Measurements from ENCODE around the gene CITED2. TPM values are rescaled to one million over a fixed set of nuclear protein-coding genes. Genes with fewer than 3 reads are reported as not detected.
"Not testable (repeated sequence)": the region's sequence is repeated elsewhere in the genome, so short reads cannot be mapped to it uniquely, and the experiment has no call there.

CITED2 gene
- total and polyA plus RNA-seq, 2 of the 8 experiments (the other 6 are each of a cell fraction or from before 2014, with no cell fraction given): 89.1 to 115 TPM

GRCh38 chr6:139363797-139364196 lies 10.7 kb downstream of the CITED2 start:
- H2BK20ac ChIP-seq (ENCODE audit: low read length); H3K79me1 ChIP-seq (ENCODE audit: low read depth, low read length); H3K4ac ChIP-seq (replicated peaks; ENCODE audit: insufficient read length, low read depth, low read length); H3K79me2 ChIP-seq (ENCODE audit: control insufficient read depth in 1 of 2, insufficient read depth in 2 of 2, low read length in 2 of 2); H4K20me1 ChIP-seq (replicated peaks in 1 of 2; ENCODE audit: control insufficient read depth in 1 of 2, insufficient read depth in 2 of 2, low read length in 2 of 2); DNase-seq (ENCODE audit: low read depth in 1 of 2, low spot score in 2 of 2); FAIRE-seq; H3K9ac ChIP-seq (replicated peaks in 1 of 4; ENCODE audit: extremely low read depth in 1 of 4, low read depth in 3 of 4, low read length in 3 of 4); H2AFZ ChIP-seq (ENCODE audit: low read length); H3K4me2 ChIP-seq (ENCODE audit: insufficient read depth in 1 of 2, low read depth in 2 of 2, low read length in 2 of 2); H2BK15ac ChIP-seq (ENCODE audit: low read length); H3K9me3 ChIP-seq (ENCODE audit: insufficient read depth in 2 of 2, low read depth in 1 of 2, low read length in 1 of 2); H2BK120ac ChIP-seq (replicated peaks; ENCODE audit: low read depth, low read length); H2AK5ac ChIP-seq (ENCODE audit: low read depth, low read length); H3K23me2 ChIP-seq (ENCODE audit: low read depth, low read length); H3K27ac ChIP-seq (ENCODE audit: low read depth, low read length); H3K4me3 ChIP-seq (ENCODE audit: extremely low read depth in 1 of 4, insufficient read depth in 2 of 4, low read depth in 3 of 4, low read length in 4 of 4); H3K36me3 ChIP-seq (ENCODE audit: control insufficient read depth in 2 of 4, insufficient read depth in 4 of 4, low read length in 3 of 4); H4K5ac ChIP-seq (ENCODE audit: insufficient read length, low read depth, low read length); H3K18ac ChIP-seq (ENCODE audit: extremely low read depth, low read length); H3K56ac ChIP-seq (replicated peaks; ENCODE audit: insufficient read length, low read depth, low read length); H3K23ac ChIP-seq (ENCODE audit: insufficient read length); H4K91ac ChIP-seq (replicated peaks; ENCODE audit: insufficient read length, low read length); H3K14ac ChIP-seq (ENCODE audit: insufficient read length); H2BK12ac ChIP-seq (ENCODE audit: low read depth, low read length); H4K8ac ChIP-seq (ENCODE audit: extremely low read depth, insufficient read depth, low read length); H3K27me3 ChIP-seq (replicated peaks in 1 of 4; ENCODE audit: control insufficient read depth in 3 of 4, extremely low read depth in 1 of 4, insufficient read depth in 3 of 4, low read length in 3 of 4); H2BK5ac ChIP-seq (ENCODE audit: low read depth, low read length): not testable (repeated sequence)
- 0 out of 2 replicates have a peak, but pooled peaks have one; percentile 11 for TF ChIP-seq KDM1A (IDR thresholded peaks at IDR 0.05; ENCODE audit: borderline replicate concordance, low read length)
- WGBS, 2 experiments (ENCODE audit: extremely low coverage in 1 of 2, insufficient coverage in 1 of 2, insufficient read length in 1 of 2, insufficient replicate concordance in 2 of 2, low coverage in 1 of 2, low lambda C conversion rate in 2 of 2, missing lambda C conversion rate in 1 of 2): 92% methylated on average over 5 of the region's 5 CpGs; no CpG with 5 or more reads in 1 of the 2 experiments
- POLR2A ChIA-PET (ENCODE audit: partially characterized antibody): interaction anchor here (0.6 to 2.9 kb wide), 4 partner anchors 11 to 333 kb away, joined by 3 to 15 read pairs (median 4); partner anchors contain the start of gene CITED2
- CTCF ChIA-PET (ENCODE audit: partially characterized antibody): interaction anchor here (0.8 to 4.4 kb wide), 14 partner anchors 40 to 387 kb away, joined by 3 to 68 read pairs (median 4); no protein-coding TSS in a partner anchor
- H3K4me1 ChIP-seq (replicated peaks in 1 of 4; ENCODE audit: control insufficient read depth in 3 of 4, insufficient read depth in 4 of 4, low read length in 3 of 4): peaks cover 0 to 20% (median 12%) of the 10 kb centered on the region in 4 experiments; a peak in 5 of 7 replicates

- H2BK15ac ChIP-seq (ENCODE audit: low read length); H4K91ac ChIP-seq (replicated peaks; ENCODE audit: insufficient read length, low read length); H2BK20ac ChIP-seq (ENCODE audit: low read length); H4K20me1 ChIP-seq (replicated peaks in 1 of 2; ENCODE audit: control insufficient read depth in 1 of 2, insufficient read depth in 2 of 2, low read length in 2 of 2); DNase-seq (ENCODE audit: low read depth in 1 of 2, low spot score in 2 of 2); H3K18ac ChIP-seq (ENCODE audit: extremely low read depth, low read length); H3K4me2 ChIP-seq (ENCODE audit: insufficient read depth in 1 of 2, low read depth in 2 of 2, low read length in 2 of 2); H3K23ac ChIP-seq (ENCODE audit: insufficient read length); H2AFZ ChIP-seq (ENCODE audit: low read length); H3K79me2 ChIP-seq (ENCODE audit: control insufficient read depth in 1 of 2, insufficient read depth in 2 of 2, low read length in 2 of 2); H2BK120ac ChIP-seq (replicated peaks; ENCODE audit: low read depth, low read length); H3K27ac ChIP-seq (ENCODE audit: low read depth, low read length); FAIRE-seq; H3K56ac ChIP-seq (replicated peaks; ENCODE audit: insufficient read length, low read depth, low read length); POLR2A ChIA-PET (ENCODE audit: partially characterized antibody); H3K14ac ChIP-seq (ENCODE audit: insufficient read length); H3K9ac ChIP-seq (replicated peaks in 1 of 4; ENCODE audit: extremely low read depth in 1 of 4, low read depth in 3 of 4, low read length in 3 of 4); H2AK5ac ChIP-seq (ENCODE audit: low read depth, low read length); H4K8ac ChIP-seq (ENCODE audit: extremely low read depth, insufficient read depth, low read length); H2BK5ac ChIP-seq (ENCODE audit: low read depth, low read length); H3K9me3 ChIP-seq (ENCODE audit: insufficient read depth in 2 of 2, low read depth in 1 of 2, low read length in 1 of 2); H3K27me3 ChIP-seq (replicated peaks in 1 of 4; ENCODE audit: control insufficient read depth in 3 of 4, extremely low read depth in 1 of 4, insufficient read depth in 3 of 4, low read length in 3 of 4); H3K79me1 ChIP-seq (ENCODE audit: low read depth, low read length); H3K4ac ChIP-seq (replicated peaks; ENCODE audit: insufficient read length, low read depth, low read length); H3K4me3 ChIP-seq (ENCODE audit: extremely low read depth in 1 of 4, insufficient read depth in 2 of 4, low read depth in 3 of 4, low read length in 4 of 4); H4K5ac ChIP-seq (ENCODE audit: insufficient read length, low read depth, low read length); H3K23me2 ChIP-seq (ENCODE audit: low read depth, low read length); H2BK12ac ChIP-seq (ENCODE audit: low read depth, low read length); H3K36me3 ChIP-seq (ENCODE audit: control insufficient read depth in 2 of 4, insufficient read depth in 4 of 4, low read length in 3 of 4): not testable (repeated sequence)
- peaks cover 0 to 16% (median 10%) of the 10 kb centered on the region in 4 experiments; a peak in 4 of 7 replicates for H3K4me1 ChIP-seq (replicated peaks in 1 of 4; ENCODE audit: control insufficient read depth in 3 of 4, insufficient read depth in 4 of 4, low read length in 3 of 4)
- CTCF ChIA-PET (ENCODE audit: partially characterized antibody): interaction anchor here (4.1 kb wide), 1 partner anchor 145 kb away, joined by 33 read pairs; no protein-coding TSS in a partner anchor
- WGBS, 2 experiments (ENCODE audit: extremely low coverage in 1 of 2, insufficient coverage in 1 of 2, insufficient read length in 1 of 2, insufficient replicate concordance in 2 of 2, low coverage in 1 of 2, low lambda C conversion rate in 2 of 2, missing lambda C conversion rate in 1 of 2): 91% methylated on average over 1 of the region's 1 CpG; no CpG with 5 or more reads in 1 of the 2 experiments
These were observed 11.3 kb downstream of the CITED2 start for GRCh38 chr6:139363123-139363522.
